ENCODE results near the gene MYL11.
"Not testable (repeated sequence)": the region's sequence is repeated elsewhere in the genome, so short reads cannot be mapped to it uniquely, and the experiment has no call there.

The MYL11 gene

DNA sequence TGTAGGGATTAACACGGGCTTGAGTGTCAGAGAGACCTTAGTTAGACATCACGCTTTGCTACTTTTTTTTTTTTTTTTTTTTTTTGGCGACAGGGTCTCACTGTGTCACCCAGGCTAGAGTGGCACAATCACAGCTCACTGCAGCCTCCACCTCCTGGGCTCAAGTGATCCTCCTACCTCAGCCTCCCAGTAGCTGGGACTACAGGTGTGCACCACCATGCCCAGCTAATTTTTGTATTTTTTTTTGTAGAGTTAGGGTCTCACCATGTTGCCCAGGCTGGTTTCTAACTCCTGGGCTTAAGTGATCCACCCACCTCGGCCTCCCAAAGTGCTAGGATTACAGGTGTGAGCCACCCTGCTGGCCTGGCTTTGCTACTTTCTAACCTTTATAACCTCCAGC lies 22.0 kb downstream of the MYL11 start:
- not testable (repeated sequence) for DNase-seq (ENCODE audit: low read depth)

DNA sequence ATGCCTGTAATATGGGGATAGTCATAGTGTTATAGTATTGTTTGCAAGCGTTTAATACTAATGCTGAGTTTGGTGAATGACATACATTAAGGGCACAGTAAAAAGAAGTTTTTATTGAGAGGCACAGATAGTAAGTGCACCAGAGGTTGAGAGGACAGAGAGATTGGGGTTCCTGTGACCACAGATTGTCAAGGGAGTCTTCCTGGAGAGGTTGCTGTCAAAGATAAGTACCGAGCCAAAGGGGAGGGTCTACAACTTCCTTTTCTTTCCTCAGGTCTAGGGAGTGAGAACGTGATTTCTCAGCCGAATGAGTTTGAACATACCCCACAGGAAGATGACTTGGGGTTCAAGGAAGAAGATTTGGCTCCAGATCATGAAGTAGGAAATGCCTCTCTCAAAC lies 22.5 kb downstream of the MYL11 start:
- no peak for DNase-seq (ENCODE audit: low read depth)

DNA sequence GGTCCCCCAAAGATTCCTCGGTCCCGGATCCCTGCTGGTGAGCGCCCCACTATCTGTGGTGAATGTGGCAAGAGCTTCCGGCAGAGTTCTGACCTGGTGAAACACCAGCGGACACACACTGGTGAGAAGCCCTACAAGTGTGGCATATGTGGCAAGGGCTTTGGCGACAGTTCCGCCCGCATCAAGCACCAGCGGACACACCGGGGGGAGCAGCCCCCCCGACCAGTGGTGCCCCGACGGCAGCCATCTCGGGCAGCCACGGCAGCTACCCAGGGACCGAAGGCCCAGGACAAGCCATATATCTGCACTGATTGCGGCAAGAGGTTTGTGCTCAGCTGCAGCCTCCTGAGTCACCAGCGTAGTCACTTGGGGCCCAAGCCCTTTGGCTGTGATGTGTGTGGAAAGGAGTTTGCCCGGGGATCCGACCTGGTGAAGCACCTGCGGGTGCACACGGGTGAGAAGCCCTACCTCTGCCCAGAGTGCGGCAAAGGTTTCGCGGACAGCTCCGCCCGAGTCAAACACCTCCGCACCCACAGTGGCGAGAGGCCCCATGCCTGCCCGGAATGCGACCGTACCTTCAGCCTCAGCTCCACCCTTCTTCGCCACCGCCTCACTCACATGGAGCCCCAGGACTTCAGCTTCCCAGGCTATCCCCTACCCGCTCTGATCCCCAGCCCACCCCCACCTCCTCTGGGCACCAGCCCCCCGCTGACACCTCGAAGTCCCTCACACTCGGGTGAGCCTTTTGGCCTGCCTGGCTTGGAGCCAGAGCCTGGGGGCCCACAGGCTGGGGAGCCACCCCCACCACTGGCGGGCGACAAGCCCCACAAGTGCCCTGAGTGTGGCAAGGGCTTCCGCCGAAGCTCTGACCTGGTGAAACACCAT lies 23.4 kb downstream of the MYL11 start:
- DNase-seq (ENCODE audit: low read depth), result no peak

DNA sequence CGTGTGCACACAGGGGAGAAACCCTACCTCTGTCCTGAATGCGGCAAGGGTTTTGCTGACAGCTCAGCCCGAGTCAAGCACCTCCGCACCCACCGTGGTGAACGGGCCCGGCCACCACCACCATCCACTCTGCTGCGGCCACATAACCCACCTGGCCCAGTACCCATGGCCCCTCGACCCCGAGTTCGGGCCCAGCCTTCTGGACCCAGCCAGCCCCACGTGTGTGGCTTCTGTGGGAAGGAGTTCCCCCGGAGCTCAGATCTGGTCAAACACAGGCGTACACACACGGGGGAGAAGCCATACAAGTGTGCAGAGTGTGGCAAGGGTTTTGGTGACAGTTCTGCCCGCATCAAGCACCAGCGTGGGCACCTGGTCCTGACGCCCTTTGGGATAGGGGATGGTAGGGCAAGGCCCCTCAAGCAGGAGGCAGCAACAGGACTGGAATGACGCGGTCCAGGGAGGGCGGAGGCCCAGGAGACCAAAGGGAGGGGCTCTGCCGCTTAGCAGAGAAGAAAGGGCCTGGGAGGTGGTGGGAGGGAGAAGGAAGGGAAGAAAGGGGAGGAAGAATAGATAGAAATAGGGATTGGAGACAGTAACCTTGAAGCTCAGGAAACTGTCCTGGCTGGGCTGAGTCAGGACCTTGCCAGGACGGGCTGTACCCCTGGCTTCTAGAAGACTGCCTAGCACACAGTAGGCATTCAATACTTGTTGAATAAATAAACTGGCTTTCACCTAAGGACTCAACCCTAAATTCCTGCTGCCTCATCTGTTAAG lies 24.2 kb downstream of the MYL11 start:
- no peak for DNase-seq (ENCODE audit: low read depth)

DNA sequence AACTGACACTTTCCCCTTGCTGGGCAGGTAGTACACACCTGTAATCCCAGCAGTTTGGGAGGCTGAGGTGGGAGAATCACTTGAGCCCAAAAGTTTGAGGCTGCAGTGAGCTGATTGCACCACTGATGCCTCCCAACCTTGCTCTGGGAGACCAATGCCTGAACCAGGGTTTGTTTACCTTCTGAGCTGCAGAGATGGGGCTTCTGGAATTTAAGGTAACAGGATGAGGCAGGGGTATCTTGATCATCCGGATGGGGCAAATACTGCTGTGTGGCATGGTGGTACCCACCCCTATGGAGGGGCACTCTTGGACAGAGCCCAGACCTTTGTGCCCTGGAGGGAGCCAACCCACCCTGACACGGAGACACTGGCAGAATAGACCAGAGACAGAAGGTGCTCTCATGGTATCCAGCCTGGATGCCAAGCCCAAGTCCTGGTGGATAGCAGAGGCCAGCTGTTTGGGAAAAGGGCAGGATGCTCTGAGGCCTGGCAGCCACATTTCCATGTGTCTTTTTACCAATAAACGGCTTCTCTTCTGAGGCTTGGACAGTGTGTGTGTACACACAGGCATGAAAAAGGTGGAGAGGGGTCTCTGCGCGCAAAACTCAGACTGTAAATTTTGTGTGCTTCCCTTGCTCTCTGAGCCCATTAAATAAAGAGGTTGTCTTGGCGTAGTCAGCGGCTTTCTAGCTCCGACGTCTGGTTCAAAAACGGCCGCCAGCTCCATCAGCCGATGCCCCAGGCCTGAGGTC lies 25.0 kb downstream of the MYL11 start:
- DNase-seq (ENCODE audit: low read depth), result no peak

DNA sequence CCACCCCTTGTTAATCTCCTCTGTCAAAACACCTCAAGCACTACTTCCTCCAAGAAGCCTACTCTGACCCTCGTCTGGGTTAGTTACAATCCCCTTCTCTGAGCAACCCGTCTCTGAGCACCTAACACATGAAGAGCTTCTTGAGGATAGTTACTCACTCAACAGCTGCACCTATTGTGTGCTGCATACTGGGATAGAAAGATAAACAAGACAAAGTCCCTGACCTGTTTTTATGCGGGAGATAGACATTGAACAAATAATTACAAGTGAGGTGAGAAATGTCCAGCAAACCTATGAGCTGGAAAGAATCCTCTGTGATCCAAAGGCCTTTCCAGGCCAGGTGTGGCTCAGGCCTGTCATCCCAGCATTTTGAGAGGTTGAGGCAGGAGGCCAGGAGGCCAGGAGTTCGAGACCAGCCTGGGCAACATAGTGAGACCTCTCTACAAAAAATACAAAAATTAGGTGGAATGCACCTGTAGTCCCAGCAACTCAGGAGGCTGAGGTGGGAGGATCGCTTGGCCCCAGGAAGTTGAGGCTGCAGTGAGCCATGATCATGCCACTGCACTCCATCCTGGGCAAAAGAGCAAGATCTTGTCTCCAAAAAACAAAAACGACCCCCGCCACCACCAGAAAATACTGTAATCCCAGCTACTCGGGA lies 27.3 kb downstream of the MYL11 start:
- DNase-seq (ENCODE audit: low read depth), result no peak

DNA sequence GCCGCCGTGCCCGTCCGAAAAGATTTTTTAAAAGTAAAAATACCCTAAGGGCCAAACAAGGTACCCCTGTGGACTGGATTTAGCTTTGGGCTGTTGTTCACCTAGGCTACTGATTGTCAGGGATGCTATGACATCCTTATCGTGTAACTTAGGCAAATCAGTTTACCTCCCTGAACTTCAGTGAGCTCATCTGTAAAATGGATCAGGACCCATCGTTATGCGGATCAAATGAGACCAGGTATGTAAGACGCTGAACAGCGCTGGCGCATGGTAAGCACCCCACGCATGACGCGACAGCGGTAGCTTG lies 32.1 kb downstream of the MYL11 start:
- DNase-seq (ENCODE audit: low read depth), result no peak

DNA sequence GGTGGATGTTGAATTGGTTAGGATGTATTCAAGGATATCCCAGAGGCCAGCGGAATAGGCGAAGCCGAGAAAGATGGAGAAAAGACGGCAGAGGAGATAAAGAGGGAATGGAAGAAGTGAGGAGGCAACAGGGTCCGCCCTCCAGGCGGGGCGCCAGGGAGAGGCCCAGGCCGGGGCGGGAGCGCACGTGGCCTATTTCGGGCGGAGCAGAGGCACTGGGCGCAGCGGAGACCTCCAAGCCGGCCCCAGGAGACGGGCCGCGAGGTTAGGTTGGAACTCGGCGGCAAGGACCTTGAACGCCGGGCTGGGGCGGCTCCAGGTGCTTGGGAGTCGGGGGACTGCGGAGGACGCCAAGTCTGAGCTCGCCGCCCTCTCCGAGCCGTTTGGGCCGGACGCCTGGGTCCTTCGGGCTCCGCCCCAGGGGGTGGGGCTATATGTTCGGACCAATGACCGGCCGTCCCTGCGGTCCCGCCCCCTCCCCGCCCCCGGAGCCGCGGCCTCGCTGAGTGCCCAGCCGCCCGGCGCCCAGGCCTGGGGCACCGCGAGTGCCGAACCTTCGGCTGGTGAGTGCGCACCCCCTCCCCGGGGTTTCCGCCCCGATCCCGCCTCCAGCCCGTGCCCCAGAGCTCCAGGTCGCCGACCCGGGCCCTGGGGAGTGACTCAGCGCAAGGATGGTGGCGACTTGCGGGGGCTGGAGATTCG lies 32.7 kb downstream of the MYL11 start, which contains the start of gene ZNF771:
ZNF771 (plus strand) TSS at position 505 of the 702 bp plus-strand sequence. CDS start 448 bp downstream, outside the sequence.
- DNase-seq (ENCODE audit: low read depth), result peak; percentile 87

DNA sequence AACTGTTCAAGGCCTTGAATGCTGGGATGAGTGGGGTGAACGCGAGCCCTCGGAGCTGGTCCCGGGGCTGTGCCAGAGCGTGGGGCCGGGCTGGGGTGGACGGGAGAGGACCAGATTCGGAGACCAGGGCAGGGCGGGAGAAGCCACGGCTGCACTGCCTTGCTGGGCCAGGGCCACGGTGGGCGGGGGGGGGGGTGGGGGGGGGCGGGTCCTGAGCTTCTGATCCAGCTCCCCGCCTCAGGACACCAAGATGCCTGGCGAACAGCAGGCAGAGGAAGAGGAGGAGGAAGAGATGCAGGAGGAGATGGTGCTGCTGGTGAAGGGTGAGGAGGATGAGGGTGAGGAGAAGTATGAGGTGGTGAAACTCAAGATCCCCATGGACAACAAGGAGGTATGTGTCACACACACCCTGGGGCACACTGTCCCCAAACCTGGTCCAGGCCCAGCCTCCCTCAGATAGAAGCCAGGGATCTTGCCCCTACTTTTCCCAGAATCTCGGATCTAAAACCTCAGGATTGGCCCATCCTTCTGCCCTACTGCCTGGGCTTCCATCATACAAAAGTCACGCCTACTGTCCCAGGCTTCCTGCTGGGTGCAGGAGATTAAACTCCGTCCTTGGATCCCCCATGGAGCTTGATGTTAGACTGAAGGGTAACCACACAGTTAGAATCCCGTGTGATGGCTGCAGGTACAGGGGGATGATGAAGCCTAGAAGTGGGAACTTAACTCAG lies 33.4 kb downstream of the MYL11 start:
- no peak for DNase-seq (ENCODE audit: low read depth)

DNA sequence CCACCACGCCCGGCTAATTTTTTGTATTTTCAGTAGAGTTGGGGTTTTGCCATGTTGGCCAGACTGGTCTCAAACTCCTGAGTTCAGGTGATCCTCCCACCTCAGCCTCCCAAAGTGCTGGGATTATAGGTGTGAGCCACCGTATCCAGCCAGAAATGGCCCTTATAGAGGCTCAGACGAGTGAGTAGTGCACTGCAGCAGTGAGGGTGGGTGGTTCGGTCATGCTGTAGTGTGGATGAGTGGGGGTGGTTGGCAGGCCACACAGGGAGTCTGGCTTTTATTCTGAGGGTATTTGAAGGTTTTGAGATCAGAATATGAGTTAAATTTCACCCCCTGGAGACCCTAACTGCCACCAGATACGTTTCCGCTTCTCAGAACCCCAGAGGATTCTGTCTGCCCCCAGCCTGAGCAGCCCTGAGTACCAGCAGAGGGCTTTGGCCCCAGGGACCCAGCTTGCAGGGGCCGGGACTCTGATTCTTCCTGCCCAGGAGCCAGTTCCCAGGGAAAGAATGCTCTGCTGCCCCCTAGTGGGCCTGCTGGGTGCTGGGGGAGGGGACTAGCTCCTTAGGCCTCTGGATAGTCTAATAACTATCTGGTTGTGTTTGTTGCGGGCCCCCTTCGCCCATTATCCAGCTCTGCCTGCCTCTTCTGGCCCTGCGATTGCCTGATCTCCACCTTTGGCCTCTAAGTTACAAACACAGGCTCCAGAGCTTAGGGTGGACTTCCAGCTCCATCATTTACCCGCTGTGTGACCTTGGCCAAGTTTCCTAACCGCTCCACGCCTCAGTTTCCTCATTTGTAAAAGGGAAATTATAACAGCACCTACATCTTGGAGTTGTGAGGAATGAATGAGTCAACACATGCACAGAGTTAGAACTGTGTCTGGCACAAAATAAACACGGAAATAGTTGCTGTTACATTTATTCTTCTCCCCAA lies 34.8 kb downstream of the MYL11 start:
- DNase-seq (ENCODE audit: low read depth), result peak; percentile 73

DNA sequence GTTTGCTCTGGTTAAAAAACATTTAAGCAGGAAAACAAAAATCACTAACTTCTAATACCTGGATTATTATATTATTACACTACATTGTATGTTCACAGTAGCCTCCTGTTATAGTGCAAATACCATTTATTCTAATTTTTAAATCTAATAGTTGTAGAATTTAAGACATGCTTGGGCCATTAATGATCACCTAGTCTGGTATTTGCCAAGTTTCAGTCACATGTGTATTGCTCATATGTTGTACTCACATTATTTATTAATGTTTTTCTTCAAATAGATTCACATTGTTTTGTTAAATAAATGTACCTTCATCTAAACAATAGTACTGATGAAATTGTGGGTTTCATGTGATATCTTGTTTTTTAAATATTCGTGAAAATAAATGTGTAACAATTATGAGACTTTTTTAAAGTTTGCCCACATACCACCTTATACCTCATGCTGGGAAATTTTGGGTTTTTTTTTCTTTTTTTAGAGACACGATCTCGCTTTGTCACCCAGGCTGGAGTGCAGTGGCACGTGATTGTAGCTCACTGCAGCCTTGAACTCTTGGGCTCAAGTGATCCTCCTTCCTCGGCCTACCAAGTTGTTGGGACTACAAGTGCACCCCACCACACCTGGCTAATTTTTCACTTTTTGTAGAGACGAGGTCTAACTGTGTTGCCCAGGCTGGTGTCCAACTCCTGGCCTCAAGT lies 38.7 kb downstream of the MYL11 start:
- DNase-seq (ENCODE audit: low read depth), result no peak

DNA sequence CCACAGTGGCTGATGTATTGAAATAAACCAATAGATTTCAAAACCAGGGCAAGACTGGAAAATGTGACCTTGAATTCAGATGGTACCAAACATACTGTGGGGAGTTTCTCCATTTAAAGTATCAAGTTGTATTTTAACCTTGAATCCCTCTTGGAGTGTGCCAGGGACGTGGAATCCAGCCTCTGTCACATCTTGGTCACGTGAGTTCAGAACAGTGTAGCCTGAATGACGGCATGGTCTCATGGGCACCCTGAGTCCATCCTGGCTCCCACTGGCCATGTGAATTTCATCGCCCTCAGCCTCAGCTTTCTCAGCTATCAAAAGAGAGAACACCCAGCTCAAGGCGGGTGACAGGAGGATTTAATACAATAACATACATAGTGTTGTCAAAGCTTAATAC lies 39.6 kb downstream of the MYL11 start:
- DNase-seq (ENCODE audit: low read depth), result no peak

DNA sequence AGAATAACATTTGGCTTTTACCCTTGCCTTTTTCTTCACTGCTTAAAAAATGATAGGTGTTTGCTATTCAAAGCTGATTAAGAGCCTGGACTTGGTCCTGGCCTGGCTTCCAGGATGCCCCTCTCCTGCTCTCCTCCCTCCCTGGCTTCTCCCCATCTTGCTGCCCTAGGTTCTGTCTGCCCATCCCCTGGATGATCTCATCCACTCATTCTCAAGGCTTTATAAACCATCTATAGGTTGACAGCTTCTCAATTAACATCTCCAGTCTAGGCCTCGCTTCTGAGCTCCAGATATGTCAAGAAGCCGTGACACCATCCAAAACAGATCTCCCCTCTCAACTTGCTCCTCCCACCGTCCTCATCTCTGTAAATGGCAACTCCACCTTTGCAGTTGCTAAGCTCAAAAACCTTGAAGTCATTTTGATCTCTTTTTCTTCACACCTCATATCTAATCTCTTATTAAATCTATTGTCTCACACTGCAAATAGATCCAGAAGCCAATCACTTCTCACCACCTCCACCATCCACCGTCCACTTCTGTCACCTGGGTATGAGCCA lies 41.5 kb downstream of the MYL11 start:
- DNase-seq (ENCODE audit: low read depth), result no peak

DNA sequence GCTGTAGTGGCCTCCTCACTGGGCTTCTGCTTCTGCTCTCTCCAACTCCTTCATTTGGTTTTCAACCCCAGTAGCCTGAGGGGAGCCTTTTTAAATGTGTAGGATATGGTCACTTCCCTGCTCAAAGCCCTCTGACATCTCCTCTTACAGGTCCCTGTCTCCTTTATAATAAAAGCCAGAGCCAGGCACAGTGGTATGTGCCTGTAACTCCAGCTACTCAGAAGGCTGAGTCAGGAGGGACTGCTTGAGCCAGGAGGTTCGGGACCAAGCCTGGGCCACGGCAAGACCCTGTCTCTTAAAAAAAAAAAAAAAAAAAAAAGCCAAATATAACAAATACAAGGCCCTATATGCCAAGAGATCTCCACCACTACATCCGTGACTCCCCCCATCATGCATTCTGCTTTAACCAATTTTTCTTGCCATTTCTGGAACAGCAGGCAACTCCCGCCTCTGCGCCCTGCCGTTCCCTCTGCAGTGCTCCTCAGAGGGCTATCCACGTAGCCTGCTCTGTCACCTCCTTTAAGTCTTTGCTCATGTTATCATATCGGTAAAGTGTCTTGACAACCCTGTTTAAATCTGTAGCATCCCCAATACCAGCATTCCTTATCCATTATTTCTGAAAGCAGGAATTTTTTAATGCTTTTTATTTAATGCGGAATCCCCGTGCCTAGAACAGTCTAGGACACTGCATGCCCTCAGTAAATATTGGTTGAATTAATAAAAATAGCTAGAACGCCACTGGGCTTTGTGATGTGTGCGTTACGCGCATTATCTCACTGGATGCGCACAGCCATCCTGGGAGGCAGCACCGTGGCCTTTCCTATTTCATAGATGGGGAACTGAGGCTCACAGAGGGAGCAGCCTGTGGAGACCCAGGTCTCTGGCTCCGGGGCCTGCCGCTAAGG lies 42.3 kb downstream of the MYL11 start:
- no peak for DNase-seq (ENCODE audit: low read depth)

DNA sequence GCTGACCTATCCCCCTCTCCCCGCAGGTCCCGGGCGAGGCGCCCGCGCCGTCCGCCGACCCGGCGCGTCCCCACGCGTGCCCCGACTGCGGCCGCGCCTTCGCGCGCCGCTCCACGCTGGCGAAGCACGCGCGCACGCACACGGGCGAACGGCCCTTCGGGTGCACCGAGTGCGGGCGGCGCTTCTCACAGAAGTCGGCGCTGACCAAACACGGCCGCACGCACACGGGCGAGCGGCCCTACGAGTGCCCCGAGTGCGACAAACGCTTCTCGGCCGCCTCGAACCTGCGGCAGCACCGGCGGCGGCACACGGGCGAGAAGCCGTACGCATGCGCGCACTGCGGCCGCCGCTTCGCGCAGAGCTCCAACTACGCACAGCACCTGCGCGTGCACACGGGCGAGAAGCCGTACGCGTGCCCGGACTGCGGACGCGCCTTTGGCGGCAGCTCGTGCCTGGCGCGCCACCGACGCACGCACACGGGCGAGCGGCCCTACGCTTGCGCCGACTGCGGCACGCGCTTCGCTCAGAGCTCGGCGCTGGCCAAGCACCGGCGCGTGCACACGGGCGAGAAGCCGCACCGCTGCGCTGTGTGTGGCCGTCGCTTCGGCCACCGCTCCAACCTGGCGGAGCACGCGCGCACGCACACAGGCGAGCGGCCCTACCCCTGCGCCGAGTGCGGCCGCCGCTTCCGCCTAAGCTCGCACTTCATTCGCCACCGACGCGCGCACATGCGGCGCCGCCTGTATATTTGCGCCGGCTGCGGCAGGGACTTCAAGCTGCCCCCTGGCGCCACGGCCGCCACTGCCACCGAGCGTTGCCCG lies 43.1 kb downstream of the MYL11 start:
- peak; percentile 92 for DNase-seq (ENCODE audit: low read depth)

DNA sequence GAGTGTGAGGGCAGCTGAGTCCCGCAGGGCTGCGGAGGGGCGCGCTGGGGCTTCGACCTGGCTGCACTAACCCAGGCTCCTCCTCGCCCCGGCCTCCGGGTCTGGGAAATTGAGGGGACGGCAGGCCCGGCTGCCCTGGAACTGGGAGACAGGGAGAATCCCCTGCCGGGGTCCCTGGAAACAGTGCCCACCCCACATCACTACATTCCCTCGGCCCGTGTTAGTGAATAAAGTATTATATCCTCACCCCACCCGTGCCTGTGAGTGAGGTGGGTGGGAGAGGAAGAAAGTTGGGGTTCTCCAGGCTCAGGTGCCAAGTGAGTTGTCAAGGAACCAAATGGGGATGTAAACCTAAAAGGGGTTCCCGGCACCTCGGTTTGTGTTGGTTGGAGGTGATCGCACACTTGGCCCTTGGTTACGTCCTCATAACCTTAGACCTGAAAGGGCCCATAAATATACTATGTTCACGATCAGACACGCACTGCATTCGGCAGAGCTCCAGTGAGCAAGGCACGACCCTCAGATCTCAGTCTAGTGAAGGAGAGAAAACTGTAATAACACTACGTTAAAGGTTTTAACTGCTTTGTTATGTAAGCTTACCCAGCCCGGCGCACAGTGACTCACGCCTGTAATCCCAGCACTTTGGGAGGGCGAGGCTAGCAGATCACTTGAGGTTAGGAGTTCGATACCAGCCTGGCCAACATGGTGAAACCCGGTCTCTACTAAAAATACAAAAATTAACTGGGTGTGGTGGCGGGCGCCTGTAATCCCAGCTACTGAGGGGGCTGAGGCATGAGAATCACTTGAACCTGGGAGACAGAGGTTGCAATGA lies 44.0 kb downstream of the MYL11 start:
- no peak for DNase-seq (ENCODE audit: low read depth)
